Measurements from ENCODE around the gene TMEM106C. TPM values are rescaled to one million over a fixed set of nuclear protein-coding genes. Genes with fewer than 3 reads are reported as not detected.

The TMEM106C gene
- total RNA-seq = 59.2 and 62.8 TPM in 2 replicates

GRCh38 chr12:47963340-47964040, at the start of gene TMEM106C:
TMEM106C (plus strand) TSS chr12:47963596; CDS start chr12:47964237, 641 bp downstream.

GRCh38 chr12:48004053-48004941, 40.9 kb downstream of the TMEM106C start, which contains the start of gene COL2A1:
COL2A1 (minus strand) TSS chr12:48004476; CDS start chr12:48004321, 155 bp downstream.

Other genes starting within 250 kb of the TMEM106C start
- gene ENDOU, start 238.1 kb upstream of the TMEM106C start, total RNA-seq = 0.37 and 1.6 TPM in 2 replicates
- gene RAPGEF3, start 204.7 kb upstream of the TMEM106C start, total RNA-seq = 1.5 and 7.4 TPM in 2 replicates
- 8.5 and 14.3 TPM in 2 replicates for gene SLC48A1, start 190.4 kb upstream of the TMEM106C start, total RNA-seq
- gene HDAC7, start 143.7 kb upstream of the TMEM106C start, total RNA-seq = 43.0 and 48.9 TPM in 2 replicates
- 9.2 and 10.7 TPM in 2 replicates for gene VDR, start 58.6 kb upstream of the TMEM106C start, total RNA-seq
- not detected in 2 replicates for gene COL2A1, start 40.9 kb downstream of the TMEM106C start, total RNA-seq
- gene SENP1, start 142.5 kb downstream of the TMEM106C start, total RNA-seq = 19.1 and 31.7 TPM in 2 replicates
- 92.3 and 112 TPM in 2 replicates for gene PFKM, start 155.8 kb downstream of the TMEM106C start, total RNA-seq
- 18.4 and 20.3 TPM in 2 replicates for gene ASB8, start 193.9 kb downstream of the TMEM106C start, total RNA-seq
- gene CCDC184, start 220.0 kb downstream of the TMEM106C start, total RNA-seq = 0.37 and 0.39 TPM in 2 replicates
- not detected in 2 replicates for gene OR10AD1, start 239.7 kb downstream of the TMEM106C start, total RNA-seq

Data from subcutaneous preadipocyte (primary cell).